Naive thymus-derived CD4-positive, alpha-beta T cell (primary cell): ENCODE results near the gene MANSC4. TPM values are rescaled to one million over a fixed set of nuclear protein-coding genes. Genes with fewer than 3 reads are reported as not detected.

Experiments
- ATAC-seq: fragments of 150-1000 bp; cut with Tn5 transposase; 2 replicates; pipeline ENCODE4 v1.10.0; 2021; ENCODE audit warnings: mild to moderate bottlenecking, moderate library complexity
- CTCF ChIA-PET: fragments of 350-600 bp; sonication (Branson Sonifier 250); formaldehyde crosslinking; loops from one replicate; lab custom pipeline; 2021; ENCODE audit warnings: antibody characterized with exemption; lab: Charles Lee
- POLR2A ChIA-PET: fragments of 350-600 bp; sonication (Branson Sonifier 250); formaldehyde crosslinking; loops from one replicate; lab custom pipeline; 2021; ENCODE audit warnings: antibody characterized with exemption, inconsistent platforms; lab: Charles Lee
- DNase-seq, 9 donors: peaks; one replicate each; pipeline versions ENCODE4 v3.0.0 to v3.0.0-alpha.2; 2020 to 2022; ENCODE audit warnings: mixed read lengths in 1 of 9
- H3K27ac ChIP-seq: one replicate; pipeline ENCODE4 v1.7.0; 2013; ENCODE audit warnings: mild to moderate bottlenecking, low read depth, low read length, moderate library complexity
- H3K27me3 ChIP-seq, 2 donors: one replicate each; pipeline ENCODE4 v1.7.0; 2013; ENCODE audit warnings: low read length in 2 of 2, mild to moderate bottlenecking in 2 of 2, moderate library complexity in 2 of 2; ENCODE audit not compliant: control insufficient read depth in 2 of 2, insufficient read depth in 2 of 2
- H3K36me3 ChIP-seq, 3 experiments: 1 replicate in 2 of 3; 2 replicates in 1 of 3; pipeline ENCODE4 v1.7.0; 2013; ENCODE audit warnings: low read length in 3 of 3, mild to moderate bottlenecking in 3 of 3, moderate library complexity in 1 of 3; ENCODE audit not compliant: insufficient read depth in 3 of 3, control insufficient read depth in 2 of 3
- H3K4me1 ChIP-seq, 2 donors: one replicate each; pipeline ENCODE4 v1.7.0; 2013; ENCODE audit warnings: low read length in 2 of 2, mild to moderate bottlenecking in 2 of 2, moderate library complexity in 1 of 2; ENCODE audit not compliant: control insufficient read depth in 2 of 2, insufficient read depth in 2 of 2
- H3K4me3 ChIP-seq: 2 replicates; pipeline ENCODE4 v1.7.0; 2013; ENCODE audit warnings: mild to moderate bottlenecking, low read length
- H3K9me3 ChIP-seq, 3 experiments: 1 replicate in 2 of 3; 2 replicates in 1 of 3; pipeline ENCODE4 v1.7.0; 2013; ENCODE audit warnings: low read length in 3 of 3; ENCODE audit not compliant: control insufficient read depth in 2 of 3
- H3K27ac Mint-ChIP-seq, 9 donors: one replicate each; pipeline ENCODE4 v1.8.0; 2020 to 2022; ENCODE audit warnings: mixed read lengths in 9 of 9, mild to moderate bottlenecking in 8 of 9, moderate library complexity in 5 of 9, inconsistent platforms in 2 of 9
- H3K27me3 Mint-ChIP-seq, 5 donors: one replicate each; pipeline ENCODE4 v1.8.0; 2021 to 2022; ENCODE audit warnings: mixed read lengths in 5 of 5, mild to moderate bottlenecking in 1 of 5
- H3K36me3 Mint-ChIP-seq, 5 donors: one replicate each; pipeline ENCODE4 v1.8.0; 2020 to 2022; ENCODE audit warnings: mixed read lengths in 5 of 5, mild to moderate bottlenecking in 3 of 5, inconsistent platforms in 1 of 5
- H3K4me1 Mint-ChIP-seq, 7 donors: one replicate each; pipeline ENCODE4 v1.8.0; 2020 to 2022; ENCODE audit warnings: mixed read lengths in 7 of 7, mild to moderate bottlenecking in 3 of 7, inconsistent platforms in 1 of 7
- H3K4me3 Mint-ChIP-seq, 10 donors: one replicate each; pipeline ENCODE4 v1.8.0; 2020 to 2022; ENCODE audit warnings: mild to moderate bottlenecking in 10 of 10, mixed read lengths in 10 of 10, moderate library complexity in 6 of 10, inconsistent platforms in 2 of 10
- H3K9me3 Mint-ChIP-seq, 11 donors: one replicate each; pipeline ENCODE4 v1.8.0; 2020 to 2022; ENCODE audit warnings: mixed read lengths in 11 of 11, mild to moderate bottlenecking in 4 of 11, inconsistent platforms in 1 of 11, moderate library complexity in 1 of 11
- intact Hi-C, 2 donors: fragments of 100-400 bp; cut with micrococcal nuclease; formaldehyde crosslinking; loops; one replicate each; pipeline ENCODE4 v1.15.1; 2023
- polyA plus RNA-seq, 2 donors: library from polyadenylated mRNA; unstranded; fragments of 300-500 nt; fragmentation: Illumina TruSeq; gene quantifications; one replicate each; pipeline ENCODE4 v1.2.3, GENCODE V29; 2021
- total RNA-seq, 6 experiments: library from RNA in 5 of 6; stranded (reverse) in 5 of 6; gene quantifications; 1 replicate in 5 of 6; 2 replicates in 1 of 6; pipeline ENCODE4 v1.2.3 and lab custom pipeline; 2021 to 2026

The MANSC4 gene
- total and polyA plus RNA-seq, 7 experiments from 2014 or later, result 0.64 TPM; not detected in 6

- Mint-ChIP-seq H3K27me3 (peaks cover 0 to 48% (median 0%) of the 10 kb centered on the region in 5 donors), H3K9me3 (no peaks in the 10 kb centered on the region), H3K4me1 (peaks cover 10 to 27% (median 17%) of the 10 kb centered on the region in 7 donors), H3K27ac (peak overlapping the region in 5 of 9 donors; percentile 0 to 53 (median 13)), H3K36me3 (no peaks in the 10 kb centered on the region), H3K4me3 (peak overlapping the region in 2 of 10 donors; percentile 34 to 46)
- Histone ChIP-seq H3K27me3 (no peaks in the 10 kb centered on the region), H3K27ac (no peak overlapping the region), H3K36me3 (no peaks in the 10 kb centered on the region), H3K9me3 (no peaks in the 10 kb centered on the region), H3K4me1 (peaks cover 0 to 14% of the 10 kb centered on the region in 2 donors), H3K4me3 (no peak overlapping the region)
- intact Hi-C loops, result loop anchor here in 1 of 2 donors (1.0 kb wide), 1 partner anchor 8 kb away; no protein-coding TSS in a partner anchor
- ChIA-PET CTCF (interaction anchor here (0.6 to 1.2 kb wide), 2 partner anchors 72 to 82 kb away, joined by 3 to 4 read pairs; no protein-coding TSS in a partner anchor), POLR2A (interaction anchor here (1.4 kb wide), 1 partner anchor 9 kb away, joined by 3 read pairs; no protein-coding TSS in a partner anchor)
- DNase-seq (no peak), ATAC-seq (no peak)
Measured at GRCh38 chr12:27814851-27815591, 35.0 kb upstream of the MANSC4 start.

DNA sequence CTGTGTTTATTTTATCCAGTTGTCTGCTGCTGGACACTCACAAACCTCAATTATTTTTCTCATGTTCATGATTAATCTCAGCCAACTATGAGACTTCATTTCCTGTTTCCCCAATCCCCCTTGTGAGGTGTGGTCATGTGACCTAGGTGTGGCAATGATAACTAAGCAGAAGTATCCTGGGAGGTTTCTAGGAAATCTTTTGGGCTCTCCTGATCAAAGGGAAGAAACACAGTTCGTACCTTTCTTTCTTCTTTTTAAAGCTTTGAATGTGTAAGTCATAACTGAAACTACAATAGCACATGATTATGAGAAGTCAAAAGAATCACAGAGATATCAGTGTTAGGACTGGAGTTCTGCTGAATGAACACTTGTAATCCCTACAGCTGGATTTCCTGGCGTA, 34.4 kb upstream of the MANSC4 start:
- H3K36me3 Mint-ChIP-seq, result no peaks in the 10 kb centered on the region
- DNase-seq (no peak), ATAC-seq (no peak)
- Histone ChIP-seq H3K4me1 (peaks cover 0 to 14% of the 10 kb centered on the region in 2 donors), H3K27ac (no peak overlapping the region), H3K9me3 (no peaks in the 10 kb centered on the region), H3K36me3 (no peaks in the 10 kb centered on the region), H3K4me3 (no peak overlapping the region), H3K27me3 (no peaks in the 10 kb centered on the region)
- H3K27me3 Mint-ChIP-seq, result peaks cover 0 to 45% (median 0%) of the 10 kb centered on the region in 5 donors
- peaks cover 10 to 27% (median 17%) of the 10 kb centered on the region in 7 donors for H3K4me1 Mint-ChIP-seq
- H3K9me3 Mint-ChIP-seq, result no peaks in the 10 kb centered on the region
- H3K27ac Mint-ChIP-seq, result peak overlapping the region in 6 of 9 donors; percentile 0 to 53 (median 27)
- intact Hi-C loops, result no loop called here
- ChIA-PET CTCF (interaction anchor here (0.6 to 1.2 kb wide), 2 partner anchors 72 to 81 kb away, joined by 3 to 4 read pairs; no protein-coding TSS in a partner anchor), POLR2A (interaction anchor here (1.4 kb wide), 1 partner anchor 8 kb away, joined by 3 read pairs; no protein-coding TSS in a partner anchor)
- peak overlapping the region in 3 of 10 donors; percentile 34 to 46 (median 46) for H3K4me3 Mint-ChIP-seq

GRCh38 chr12:27812502-27812901, 32.5 kb upstream of the MANSC4 start:
- intact Hi-C loops, result no loop called here
- Histone ChIP-seq H3K36me3 (no peaks in the 10 kb centered on the region), H3K4me3 (no peak overlapping the region), H3K27me3 (no peaks in the 10 kb centered on the region), H3K27ac (no peak overlapping the region), H3K4me1 (peaks cover 0 to 14% of the 10 kb centered on the region in 2 donors), H3K9me3 (no peaks in the 10 kb centered on the region)
- peaks cover 0 to 38% (median 0%) of the 10 kb centered on the region in 5 donors for H3K27me3 Mint-ChIP-seq
- H3K4me3 Mint-ChIP-seq, result no peak overlapping the region
- DNase-seq (no peak), ATAC-seq (no peak)
- H3K36me3 Mint-ChIP-seq, result no peaks in the 10 kb centered on the region
- no peaks in the 10 kb centered on the region for H3K9me3 Mint-ChIP-seq
- H3K27ac Mint-ChIP-seq, result no peak overlapping the region
- CTCF ChIA-PET, result no interaction called here
- POLR2A ChIA-PET, result no interaction called here
- peaks cover 14 to 32% (median 20%) of the 10 kb centered on the region in 7 donors for H3K4me1 Mint-ChIP-seq

GRCh38 chr12:27810756-27811155, 30.7 kb upstream of the MANSC4 start:
- H3K36me3 ChIP-seq, result no peaks in the 10 kb centered on the region
- intact Hi-C loops, result no loop called here
- CTCF ChIA-PET, result interaction anchor here (1.3 kb wide), 1 partner anchor 10 kb away, joined by 6 read pairs; no protein-coding TSS in a partner anchor
- Mint-ChIP-seq H3K27ac (peak overlapping the region in 2 of 9 donors; percentile 12 to 14), H3K27me3 (peaks cover 0 to 35% (median 0%) of the 10 kb centered on the region in 5 donors), H3K4me1 (peaks cover 20 to 45% (median 35%) of the 10 kb centered on the region in 7 donors), H3K36me3 (no peaks in the 10 kb centered on the region), H3K4me3 (no peak overlapping the region), H3K9me3 (no peaks in the 10 kb centered on the region)
- H3K9me3 ChIP-seq, result no peaks in the 10 kb centered on the region
- no peak for DNase-seq
- no peak for ATAC-seq
- H3K4me3 ChIP-seq, result no peak overlapping the region
- H3K27me3 ChIP-seq, result no peaks in the 10 kb centered on the region
- H3K4me1 ChIP-seq, result peaks cover 0 to 14% of the 10 kb centered on the region in 2 donors
- POLR2A ChIA-PET, result no interaction called here
- H3K27ac ChIP-seq, result no peak overlapping the region

DNA sequence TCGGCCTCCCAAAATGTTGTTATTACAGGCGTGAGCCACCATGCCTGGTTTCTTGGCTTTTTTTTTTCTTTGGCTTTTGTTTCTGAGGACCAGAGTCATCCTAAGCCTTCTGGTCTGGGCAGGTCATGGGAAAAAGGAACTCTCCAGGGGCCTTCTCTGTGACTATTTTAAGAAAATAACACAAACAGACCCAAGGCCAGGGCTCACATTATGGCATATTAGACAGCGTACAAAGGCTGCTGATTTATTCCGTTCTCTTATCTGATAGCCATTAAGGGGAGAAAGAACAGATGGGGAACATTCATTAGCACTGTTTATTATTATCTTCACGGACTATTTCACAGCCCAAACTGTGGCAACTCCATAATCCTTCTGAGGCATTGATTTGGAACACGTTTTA, 28.8 kb upstream of the MANSC4 start:
- H3K27ac Mint-ChIP-seq, result peak overlapping the region in 1 of 9 donors; percentile 47
- no peaks in the 10 kb centered on the region for H3K27me3 ChIP-seq
- no peak overlapping the region for H3K27ac ChIP-seq
- H3K9me3 Mint-ChIP-seq, result no peaks in the 10 kb centered on the region
- H3K9me3 ChIP-seq, result no peaks in the 10 kb centered on the region
- ChIA-PET POLR2A (no interaction called here), CTCF (interaction anchor here (0.7 kb wide), 1 partner anchor 13 kb away, joined by 3 read pairs; no protein-coding TSS in a partner anchor)
- peaks cover 7 to 38% (median 22%) of the 10 kb centered on the region in 7 donors for H3K4me1 Mint-ChIP-seq
- DNase-seq, result no peak
- H3K4me3 Mint-ChIP-seq, result no peak overlapping the region
- no peaks in the 10 kb centered on the region for H3K36me3 ChIP-seq
- ATAC-seq, result no peak
- H3K36me3 Mint-ChIP-seq, result no peaks in the 10 kb centered on the region
- no peak overlapping the region for H3K4me3 ChIP-seq
- intact Hi-C loops, result no loop called here
- peaks cover 0 to 23% (median 0%) of the 10 kb centered on the region in 5 donors for H3K27me3 Mint-ChIP-seq
- no peaks in the 10 kb centered on the region for H3K4me1 ChIP-seq

DNA sequence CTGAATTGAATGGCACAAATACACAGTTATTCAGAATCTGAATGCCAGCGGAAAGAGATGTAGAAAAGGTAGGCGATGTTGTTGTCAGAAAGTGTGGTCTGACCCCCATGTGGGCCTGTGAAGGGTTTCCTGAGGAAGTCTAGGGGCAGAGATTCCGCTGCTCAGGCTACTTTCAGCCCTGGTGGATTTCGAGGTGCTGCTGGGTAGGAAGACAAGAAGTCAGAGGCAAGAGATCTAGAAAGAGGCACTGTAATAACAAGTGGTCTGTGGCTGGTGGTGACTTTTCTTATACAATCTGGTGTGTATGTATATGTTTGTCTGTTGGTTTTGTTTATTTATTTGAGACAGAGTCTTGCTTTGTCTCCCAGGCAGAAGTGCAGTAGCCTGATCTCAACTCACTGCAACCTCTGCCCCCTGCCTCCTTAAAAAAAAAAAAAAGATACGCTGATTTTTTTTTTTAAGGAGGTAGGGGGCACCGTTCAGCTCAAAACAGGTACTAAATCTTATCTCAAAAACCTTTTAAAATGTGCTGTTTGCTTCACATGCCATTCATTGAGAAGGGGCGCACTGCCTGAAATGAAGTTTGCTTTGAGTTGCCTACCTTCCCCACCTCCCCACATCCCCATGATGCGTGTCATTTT, 27.1 kb upstream of the MANSC4 start:
- H3K9me3 ChIP-seq, result no peaks in the 10 kb centered on the region
- peak overlapping the region; percentile 46 for H3K27ac ChIP-seq
- no peaks in the 10 kb centered on the region for H3K36me3 ChIP-seq
- peak in 3 of 9 donors; percentile 10 to 14 (median 13) for DNase-seq
- ATAC-seq, result peak; percentile 36
- Mint-ChIP-seq H3K36me3 (no peaks in the 10 kb centered on the region), H3K27ac (peak overlapping the region; percentile 20 to 95 (median 86)), H3K4me1 (peaks cover 7 to 47% (median 24%) of the 10 kb centered on the region in 7 donors), H3K9me3 (no peaks in the 10 kb centered on the region), H3K27me3 (peaks cover 0 to 18% (median 0%) of the 10 kb centered on the region in 5 donors), H3K4me3 (peak overlapping the region; percentile 1 to 87 (median 74))
- no peaks in the 10 kb centered on the region for H3K27me3 ChIP-seq
- ChIA-PET CTCF (interaction anchor here (0.7 to 1.0 kb wide), 2 partner anchors 45 to 74 kb away, joined by 4 read pairs; no protein-coding TSS in a partner anchor), POLR2A (interaction anchor here (0.6 to 1.3 kb wide), 5 partner anchors 9 to 835 kb away, joined by 3 to 4 read pairs (median 4); partner anchors contain the start of genes KLHL42 and MANSC4)
- H3K4me3 ChIP-seq, result no peak overlapping the region
- intact Hi-C loops, result loop anchor here in 1 of 2 donors (1.0 to 2.0 kb wide), 4 partner anchors 8 to 96 kb away; partner anchors contain the start of genes KLHL42, MANSC4 and MRPS35
- no peaks in the 10 kb centered on the region for H3K4me1 ChIP-seq
